SKM-1 treated with dmso at 0.1 percent for 144 hours (cell line): ENCODE results near the gene LDLRAD3.
A peak's percentile ranks its signal among the peaks of the same experiment; 100 is the strongest.

Experiments
- DNase-seq: peaks from one replicate; lab custom pipeline; 2025; ENCODE audit not compliant: unreplicated experiment; lab: John Stamatoyannopoulos, UW

Gene LDLRAD3

DNA sequence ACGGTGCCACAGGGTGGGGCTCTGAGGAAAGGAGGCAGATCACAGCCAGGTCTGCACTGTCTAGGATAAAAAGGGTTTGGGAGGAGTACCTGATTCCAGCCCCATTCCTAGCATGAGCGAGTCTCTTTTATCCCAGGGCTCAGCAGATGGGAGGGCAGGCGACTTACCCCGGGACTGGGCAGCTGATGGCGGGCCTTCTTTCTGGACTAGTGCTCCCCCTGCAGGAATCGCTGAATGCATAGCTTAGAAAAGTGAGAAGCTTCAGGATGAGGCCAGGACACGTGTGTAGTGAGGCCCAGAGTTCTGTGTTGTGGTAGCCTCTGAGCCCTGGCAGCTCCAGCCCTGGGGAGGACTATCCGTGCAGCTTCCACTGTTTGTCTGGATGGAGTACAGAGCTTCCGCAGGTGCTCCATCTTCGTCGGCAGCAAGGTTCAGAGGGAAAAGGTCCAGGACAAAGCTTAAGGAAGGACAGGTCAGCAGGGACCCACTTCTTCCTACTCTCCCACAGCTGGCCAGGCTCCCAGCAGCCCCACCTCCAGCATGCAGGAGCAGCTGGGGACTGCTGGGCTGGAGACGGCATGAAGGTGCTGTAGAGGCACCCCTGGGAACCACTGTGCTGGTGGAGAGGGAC lies 315.0 kb downstream of the LDLRAD3 start:
- DNase-seq = peak; percentile 72

- DNase-seq = no peak
Measured at GRCh38 chr11:36261094-36261493, 317.2 kb downstream of the LDLRAD3 start.

- no peak for DNase-seq
Measured at GRCh38 chr11:36264011-36264972, 320.4 kb downstream of the LDLRAD3 start.

GRCh38 chr11:36264973-36265344 lies 321.1 kb downstream of the LDLRAD3 start:
- no peak for DNase-seq

GRCh38 chr11:36265793-36266628 lies 322.1 kb downstream of the LDLRAD3 start:
- DNase-seq = peak; percentile 53

- DNase-seq = no peak
Measured at GRCh38 chr11:36266767-36267166, 322.9 kb downstream of the LDLRAD3 start.

DNA sequence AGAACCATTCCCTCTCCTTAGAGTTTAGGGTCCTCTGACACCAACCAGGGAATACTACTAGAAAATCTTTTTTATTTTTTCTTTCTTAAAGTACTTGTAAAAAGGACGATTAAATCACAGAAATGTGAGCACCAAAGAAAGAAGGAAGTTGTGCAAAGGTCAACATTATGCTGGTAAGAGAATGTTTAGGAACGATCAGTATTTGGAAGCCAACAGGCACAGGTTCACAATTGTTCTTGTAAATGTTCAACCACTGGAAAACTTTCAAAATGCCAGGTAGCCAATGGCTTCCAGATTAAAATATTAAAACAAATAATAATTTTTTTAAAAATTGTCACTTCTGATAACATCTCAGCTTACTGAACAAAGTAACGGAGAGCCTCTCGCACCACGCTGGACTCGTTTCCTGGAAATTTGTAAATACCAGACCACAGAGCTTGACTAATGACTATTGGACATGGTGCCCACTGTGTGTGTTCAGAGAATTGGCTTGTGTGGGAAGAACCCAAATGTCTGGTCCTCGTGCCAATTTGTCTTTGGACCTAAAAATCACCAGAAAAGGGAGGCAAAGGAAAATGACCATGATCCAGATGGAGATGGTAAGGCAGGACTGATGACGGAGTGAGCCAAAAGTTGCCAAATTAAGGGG lies 324.6 kb downstream of the LDLRAD3 start:
- no peak for DNase-seq

DNA sequence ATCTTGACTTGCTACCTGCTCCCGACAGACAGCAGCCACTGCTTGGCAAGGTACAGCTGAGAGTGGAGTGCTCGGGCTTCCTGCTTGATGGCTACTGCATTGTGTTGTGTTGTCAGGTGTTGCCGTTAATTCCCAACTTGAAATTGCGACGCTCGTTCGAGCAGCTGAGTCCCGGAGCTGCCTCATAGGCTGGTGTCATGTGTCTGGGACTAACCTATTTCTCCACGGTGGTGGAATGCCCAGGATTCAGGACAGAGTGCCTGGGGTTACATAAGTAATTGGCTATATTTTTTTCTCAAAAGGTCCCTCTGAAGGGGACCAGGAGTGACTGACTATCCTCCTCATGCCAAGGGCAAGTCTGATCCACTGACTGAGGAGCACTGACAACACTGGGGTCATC lies 326.8 kb downstream of the LDLRAD3 start:
- no peak for DNase-seq

GRCh38 chr11:36271794-36272407 lies 328.0 kb downstream of the LDLRAD3 start:
- DNase-seq = no peak

DNA sequence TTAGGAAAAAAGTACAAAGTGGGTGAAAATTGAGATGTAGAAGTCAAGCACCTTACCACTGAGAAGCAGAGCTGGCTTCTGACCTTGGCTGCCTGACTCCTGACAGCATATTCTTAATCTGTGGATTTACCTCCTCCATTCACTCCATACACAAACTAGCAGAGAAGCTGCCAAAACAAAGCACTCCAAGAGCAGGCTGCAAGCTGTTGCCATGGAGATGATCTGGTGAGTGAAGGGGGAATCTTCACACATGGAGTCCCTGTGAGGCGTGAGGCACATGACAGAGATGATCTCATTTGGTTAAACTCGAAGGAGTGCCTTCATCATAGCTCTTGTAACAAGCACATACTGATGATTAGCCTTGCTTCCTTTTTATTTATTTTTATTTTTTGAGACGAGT lies 329.2 kb downstream of the LDLRAD3 start:
- no peak for DNase-seq

DNA sequence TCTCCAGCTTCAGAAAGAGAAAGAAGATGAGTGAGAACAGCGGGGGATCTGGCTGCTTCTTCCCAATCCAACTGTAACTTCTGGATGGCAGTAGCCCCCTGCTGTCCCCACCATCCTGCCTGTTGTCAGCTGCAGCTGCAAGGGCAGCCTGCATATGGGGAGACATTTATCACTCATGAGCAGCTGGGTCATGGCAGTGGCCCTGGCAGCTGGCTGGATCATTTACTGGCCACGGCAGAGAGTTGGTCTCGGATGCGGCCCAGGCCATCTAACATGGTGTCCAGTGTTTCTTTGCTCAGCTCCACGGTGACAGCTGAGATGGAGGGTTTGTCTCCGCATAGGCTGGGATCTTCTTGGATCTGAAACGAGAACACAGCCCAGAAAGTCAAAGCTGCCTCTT lies 330.6 kb downstream of the LDLRAD3 start:
- no peak for DNase-seq

DNA sequence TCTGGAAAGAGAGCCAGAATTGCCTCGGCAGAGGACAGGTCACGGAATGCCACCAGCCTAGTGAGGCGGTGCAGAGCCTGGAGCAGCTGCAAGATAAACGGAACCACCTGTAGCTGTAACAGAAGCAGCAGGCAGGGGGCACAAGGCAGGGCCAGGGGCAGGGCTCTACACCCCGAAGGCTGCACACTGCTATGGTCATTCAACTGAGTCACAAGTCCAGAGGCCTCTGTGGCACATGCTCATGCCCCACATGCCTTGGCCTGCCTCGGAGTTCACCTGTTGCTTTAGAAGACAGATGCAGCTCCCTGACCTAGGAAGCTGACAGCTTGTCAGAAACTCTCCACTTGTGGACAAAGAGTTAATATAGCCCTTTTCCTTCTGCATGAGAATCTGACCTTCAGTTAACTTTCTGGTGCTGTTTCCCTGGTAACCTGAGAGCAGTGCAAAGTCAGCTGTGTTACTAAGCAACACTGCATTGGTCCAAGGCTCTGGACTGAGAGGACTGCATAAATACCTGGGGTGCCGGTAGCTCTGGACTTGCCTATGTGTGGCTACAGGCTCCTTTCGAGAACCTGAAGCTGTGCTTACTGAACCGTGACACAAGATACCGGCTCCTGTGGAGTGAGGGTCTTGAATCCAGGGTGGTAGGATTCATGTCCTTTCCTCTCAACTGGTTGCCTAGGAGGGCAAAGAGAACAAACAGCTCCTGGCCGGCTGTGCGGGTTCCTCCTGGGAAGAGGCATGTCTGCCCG lies 334.8 kb downstream of the LDLRAD3 start:
- DNase-seq = no peak

DNA sequence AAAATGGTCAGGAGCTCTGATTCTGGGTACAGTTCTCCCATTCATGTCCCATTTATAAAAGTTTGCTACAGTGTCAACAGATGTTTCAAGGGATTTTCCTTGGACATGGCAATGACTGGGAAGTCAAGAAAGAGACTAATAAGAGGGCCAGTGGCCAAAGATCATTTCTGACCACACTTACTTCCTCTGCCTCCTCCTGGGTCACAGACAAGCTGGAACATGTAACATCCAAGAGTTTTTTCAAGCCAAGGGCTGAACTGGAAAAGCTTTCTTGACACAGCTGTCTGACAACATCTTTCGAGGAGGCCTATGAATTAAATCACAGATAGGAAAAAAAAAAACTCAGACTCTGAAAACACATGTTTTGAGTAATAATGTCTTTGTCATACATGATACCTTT lies 336.7 kb downstream of the LDLRAD3 start:
- DNase-seq = no peak
